ENCODE results near the gene TSC22D3.

The TSC22D3 gene

GRCh38 chrX:107706309-107706708 lies 69.3 kb downstream of the TSC22D3 start:
- DNase-seq (ENCODE audit: low read depth): no peak
- no peak overlapping the region for H3K4me3 ChIP-seq (ENCODE audit: low read depth, low read length)

DNA sequence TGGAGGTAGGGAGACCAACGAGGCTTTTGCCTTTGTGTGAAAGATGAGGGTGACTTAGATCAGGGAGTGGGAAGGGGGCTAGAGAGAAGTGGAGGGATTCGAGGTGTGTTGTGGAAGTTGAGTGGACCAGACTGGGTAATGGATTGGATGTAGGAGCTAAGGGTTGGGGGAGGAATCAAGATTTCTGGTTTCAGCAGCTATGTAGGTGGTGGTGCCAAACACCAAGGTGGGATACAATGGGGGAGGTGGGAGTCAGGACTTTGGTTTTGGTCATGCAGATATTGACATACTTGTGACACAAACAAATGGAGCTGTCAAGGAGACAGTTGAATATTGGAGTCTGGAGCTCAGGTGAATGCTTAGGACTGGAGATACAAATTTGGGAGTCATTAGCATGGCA lies 71.0 kb downstream of the TSC22D3 start:
- TF ChIP-seq, protein P1, sequence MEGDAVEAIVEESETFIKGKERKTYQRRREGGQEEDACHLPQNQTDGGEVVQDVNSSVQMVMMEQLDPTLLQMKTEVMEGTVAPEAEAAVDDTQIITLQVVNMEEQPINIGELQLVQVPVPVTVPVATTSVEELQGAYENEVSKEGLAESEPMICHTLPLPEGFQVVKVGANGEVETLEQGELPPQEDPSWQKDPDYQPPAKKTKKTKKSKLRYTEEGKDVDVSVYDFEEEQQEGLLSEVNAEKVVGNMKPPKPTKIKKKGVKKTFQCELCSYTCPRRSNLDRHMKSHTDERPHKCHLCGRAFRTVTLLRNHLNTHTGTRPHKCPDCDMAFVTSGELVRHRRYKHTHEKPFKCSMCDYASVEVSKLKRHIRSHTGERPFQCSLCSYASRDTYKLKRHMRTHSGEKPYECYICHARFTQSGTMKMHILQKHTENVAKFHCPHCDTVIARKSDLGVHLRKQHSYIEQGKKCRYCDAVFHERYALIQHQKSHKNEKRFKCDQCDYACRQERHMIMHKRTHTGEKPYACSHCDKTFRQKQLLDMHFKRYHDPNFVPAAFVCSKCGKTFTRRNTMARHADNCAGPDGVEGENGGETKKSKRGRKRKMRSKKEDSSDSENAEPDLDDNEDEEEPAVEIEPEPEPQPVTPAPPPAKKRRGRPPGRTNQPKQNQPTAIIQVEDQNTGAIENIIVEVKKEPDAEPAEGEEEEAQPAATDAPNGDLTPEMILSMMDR (IDR thresholded peaks at IDR 0.05; ENCODE audit: low read depth, low read length): no peak
- TF ChIP-seq POLR2A (IDR thresholded peaks at IDR 0.05; ENCODE audit: extremely low read depth, insufficient read length) (no peak), MAX (IDR thresholded peaks at IDR 0.05; ENCODE audit: low read depth, low read length) (no peak), MYC (IDR thresholded peaks at IDR 0.05; ENCODE audit: low read depth, low read length) (no peak)
- no peak for DNase-seq (ENCODE audit: low read depth)
- no peak overlapping the region for H3K4me3 ChIP-seq (ENCODE audit: low read depth, low read length)

More at GRCh38 chrX:107706309-107706708, 69.3 kb downstream of the TSC22D3 start:
- no peak for TF ChIP-seq MAX (IDR thresholded peaks at IDR 0.05; ENCODE audit: low read depth, low read length)
- no peak for TF ChIP-seq MYC (IDR thresholded peaks at IDR 0.05; ENCODE audit: low read depth, low read length)
- TF ChIP-seq, protein P1 (IDR thresholded peaks at IDR 0.05; ENCODE audit: low read depth, low read length): no peak
- TF ChIP-seq POLR2A (IDR thresholded peaks at IDR 0.05; ENCODE audit: extremely low read depth, insufficient read length): no peak

- TF ChIP-seq, protein P1 (IDR thresholded peaks at IDR 0.05; ENCODE audit: low read depth, low read length): no peak
- TF ChIP-seq POLR2A (IDR thresholded peaks at IDR 0.05; ENCODE audit: extremely low read depth, insufficient read length): no peak
- H3K4me3 ChIP-seq (ENCODE audit: low read depth, low read length): no peak overlapping the region
- no peak for DNase-seq (ENCODE audit: low read depth)
Observed at GRCh38 chrX:107704181-107704580, 71.4 kb downstream of the TSC22D3 start.

- no peak overlapping the region for H3K4me3 ChIP-seq (ENCODE audit: low read depth, low read length)
- peak; percentile 77 for DNase-seq (ENCODE audit: low read depth)
- TF ChIP-seq MYC (IDR thresholded peaks at IDR 0.05; ENCODE audit: low read depth, low read length) (no peak), MAX (IDR thresholded peaks at IDR 0.05; ENCODE audit: low read depth, low read length) (no peak), POLR2A (IDR thresholded peaks at IDR 0.05; ENCODE audit: extremely low read depth, insufficient read length) (no peak)
- TF ChIP-seq, protein P1 (IDR thresholded peaks at IDR 0.05; ENCODE audit: low read depth, low read length): no peak
Observed at GRCh38 chrX:107701493-107702121, 74.0 kb downstream of the TSC22D3 start.

- no peak for DNase-seq (ENCODE audit: low read depth)
- H3K4me3 ChIP-seq (ENCODE audit: low read depth, low read length): no peak overlapping the region
- TF ChIP-seq POLR2A (IDR thresholded peaks at IDR 0.05; ENCODE audit: extremely low read depth, insufficient read length): no peak
- no peak for TF ChIP-seq MYC (IDR thresholded peaks at IDR 0.05; ENCODE audit: low read depth, low read length)
- TF ChIP-seq, protein P1 (IDR thresholded peaks at IDR 0.05; ENCODE audit: low read depth, low read length): no peak
- no peak for TF ChIP-seq MAX (IDR thresholded peaks at IDR 0.05; ENCODE audit: low read depth, low read length)
Observed at GRCh38 chrX:107700790-107701189, 74.8 kb downstream of the TSC22D3 start.
